Activated CD8-positive, alpha-beta memory T cell treated with anti-CD3 and anti-CD28 coated beads, Interleukin-2, amount 50 U/mL, for 48 hours (primary cell): Measurements from ENCODE around the gene ZNF224.
A peak's percentile ranks its signal among the peaks of the same experiment; 100 is the strongest.
"Not testable (repeated sequence)": the region's sequence is repeated elsewhere in the genome, so short reads cannot be mapped to it uniquely, and the experiment has no call there.

Experiments
- DNase-seq: peaks from one replicate; pipeline ENCODE4 v3.0.0-alpha.2; 2020

Gene ZNF224

GRCh38 chr19:44093931-44094765 is at the start of gene ZNF224:
Gene ZNF224 (plus strand): TSS chr19:44094361. CDS start chr19:44097874, 3,513 bp downstream.
- peak; percentile 86 for DNase-seq

GRCh38 chr19:44050740-44051649 is 43.2 kb upstream of the ZNF224 start:
- no peak for DNase-seq

GRCh38 chr19:44051650-44052402 is 42.3 kb upstream of the ZNF224 start, which contains the start of gene ZNF223:
Gene ZNF223 (plus strand): TSS chr19:44052036. CDS start chr19:44055177, 3,141 bp downstream.
- peak; percentile 65 for DNase-seq

GRCh38 chr19:44055870-44056269 is 38.3 kb upstream of the ZNF224 start:
- no peak for DNase-seq

GRCh38 chr19:44059229-44059628 is 34.9 kb upstream of the ZNF224 start:
- DNase-seq: no peak

- no peak for DNase-seq
Observed at GRCh38 chr19:44061038-44061437, 33.1 kb upstream of the ZNF224 start.

GRCh38 chr19:44066305-44066704 is 27.9 kb upstream of the ZNF224 start:
- DNase-seq: no peak

- DNase-seq: no peak
Observed at GRCh38 chr19:44069415-44069814, 24.7 kb upstream of the ZNF224 start.

GRCh38 chr19:44071824-44072542 is 22.2 kb upstream of the ZNF224 start, which contains the start of gene ZNF284:
Gene ZNF284 (plus strand): TSS chr19:44072159. CDS start chr19:44076390, 4,231 bp downstream.
- peak; percentile 87 for DNase-seq

GRCh38 chr19:44072543-44073401 is 21.4 kb upstream of the ZNF224 start:
- no peak for DNase-seq

GRCh38 chr19:44076325-44076724 is 17.8 kb upstream of the ZNF224 start:
- no peak for DNase-seq

- DNase-seq: no peak
Observed at GRCh38 chr19:44092108-44092507, 2.1 kb upstream of the ZNF224 start.

- no peak for DNase-seq
Observed at GRCh38 chr19:44107751-44108150, 13.6 kb downstream of the ZNF224 start.

- no peak for DNase-seq
Observed at GRCh38 chr19:44109458-44109857, 15.3 kb downstream of the ZNF224 start.

- no peak for DNase-seq
Observed at GRCh38 chr19:44111910-44112463, 17.8 kb downstream of the ZNF224 start.

- no peak for DNase-seq
Observed at GRCh38 chr19:44112802-44113137, 18.6 kb downstream of the ZNF224 start.

GRCh38 chr19:44113138-44113783 is 19.1 kb downstream of the ZNF224 start, which contains the start of gene ZNF225:
Gene ZNF225 (plus strand): TSS chr19:44113399. CDS start chr19:44115828, 2,429 bp downstream.
- DNase-seq: peak; percentile 86

GRCh38 chr19:44113784-44114390 is 19.7 kb downstream of the ZNF224 start:
- DNase-seq: peak; percentile 55

GRCh38 chr19:44121162-44121561 is 27.0 kb downstream of the ZNF224 start:
- not testable (repeated sequence) for DNase-seq

GRCh38 chr19:44131955-44132354 is 37.8 kb downstream of the ZNF224 start:
- DNase-seq: no peak
